HG02610 (cell line): ENCODE results near the gene SCLT1.

Source experiments
- ATAC-seq: cut with Tn5 transposase; IDR thresholded peaks from one replicate; pipeline ENCODE4 v1.9.1; 2021; ENCODE audit warnings: mild to moderate bottlenecking, moderate library complexity; ENCODE audit not compliant: unreplicated experiment

Gene SCLT1

GRCh38 chr4:128877934-128878333, 215.4 kb downstream of the SCLT1 start:
- no peak for ATAC-seq

GRCh38 chr4:128876200-128876599, 217.1 kb downstream of the SCLT1 start:
- ATAC-seq = no peak

GRCh38 chr4:128871948-128872347, 221.4 kb downstream of the SCLT1 start:
- ATAC-seq = no peak

- peak; percentile 44 for ATAC-seq
Observed at GRCh38 chr4:128869776-128870509, 223.4 kb downstream of the SCLT1 start.

- ATAC-seq = no peak
Observed at GRCh38 chr4:128868758-128869157, 224.6 kb downstream of the SCLT1 start.

- no peak for ATAC-seq
Observed at GRCh38 chr4:128866691-128867090, 226.6 kb downstream of the SCLT1 start.

GRCh38 chr4:128866269-128866668, 227.1 kb downstream of the SCLT1 start:
- no peak for ATAC-seq

- no peak for ATAC-seq
Observed at GRCh38 chr4:128865132-128865531, 228.2 kb downstream of the SCLT1 start.

GRCh38 chr4:128863312-128864075, 229.8 kb downstream of the SCLT1 start:
- no peak for ATAC-seq

GRCh38 chr4:128862608-128863311, 230.6 kb downstream of the SCLT1 start:
- peak; percentile 82 for ATAC-seq

GRCh38 chr4:128861856-128862518, 231.4 kb downstream of the SCLT1 start:
- peak; percentile 38 for ATAC-seq

GRCh38 chr4:128859887-128860677, 233.3 kb downstream of the SCLT1 start:
- no peak for ATAC-seq

- ATAC-seq = no peak
Observed at GRCh38 chr4:128858879-128859671, 234.3 kb downstream of the SCLT1 start.

GRCh38 chr4:128856246-128856645, 237.1 kb downstream of the SCLT1 start:
- no peak for ATAC-seq

- ATAC-seq = no peak
Observed at GRCh38 chr4:128855621-128856020, 237.7 kb downstream of the SCLT1 start.

- ATAC-seq = peak; percentile 90
Observed at GRCh38 chr4:128854433-128854832, 238.9 kb downstream of the SCLT1 start.

- no peak for ATAC-seq
Observed at GRCh38 chr4:128853741-128854140, 239.6 kb downstream of the SCLT1 start.

GRCh38 chr4:128850252-128850651, 243.1 kb downstream of the SCLT1 start:
- ATAC-seq = no peak

- ATAC-seq = no peak
Observed at GRCh38 chr4:128848461-128848860, 244.9 kb downstream of the SCLT1 start.
